GM12872 (cell line): ENCODE results near the gene REM2.

Experiments
- TF ChIP-seq, protein P1 (sequence below): IDR thresholded peaks from 3 replicates; pipeline ENCODE4 v1.5.1; 2011; ENCODE audit warnings: low read depth, mild to moderate bottlenecking, low read length, moderate library complexity; ENCODE audit not compliant: insufficient read depth

REM2 gene

DNA sequence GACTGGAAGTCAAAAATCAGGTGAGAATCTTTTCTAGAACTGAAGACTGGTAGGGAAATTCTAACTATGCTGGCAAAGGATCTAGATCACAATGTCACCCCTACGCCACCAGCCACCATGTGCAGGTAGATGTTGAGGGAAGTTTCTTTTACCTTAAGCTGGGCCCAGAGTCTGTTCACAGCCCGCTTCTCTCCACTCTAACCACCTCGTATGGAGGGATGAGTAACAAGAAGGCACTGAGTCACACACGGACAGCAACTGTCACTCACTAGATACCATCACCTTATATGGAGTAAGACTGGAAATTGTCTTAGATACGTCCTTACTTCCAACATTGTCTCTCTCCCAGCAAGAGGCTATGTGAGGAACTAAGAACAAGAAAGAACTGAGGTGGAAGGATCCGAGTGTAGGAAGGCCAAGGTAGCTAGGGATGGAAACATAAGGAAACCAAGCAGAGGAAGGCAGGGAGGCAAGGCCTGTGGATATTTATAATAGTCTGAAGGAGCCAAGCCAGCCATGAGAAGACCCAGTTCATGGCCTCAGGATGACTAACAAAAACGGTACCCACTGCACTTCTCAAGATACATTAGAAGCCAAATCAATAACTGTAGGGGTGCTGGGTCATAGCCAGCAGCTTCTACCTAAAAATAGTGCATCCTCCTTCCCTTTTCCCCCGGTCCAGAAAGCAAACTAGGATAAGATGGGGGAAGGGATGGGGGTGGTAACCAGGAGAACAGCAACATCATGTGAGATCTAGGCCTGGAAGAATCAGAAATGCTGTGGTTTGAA lies 15.5 kb downstream of the REM2 start:
- TF ChIP-seq, protein P1, sequence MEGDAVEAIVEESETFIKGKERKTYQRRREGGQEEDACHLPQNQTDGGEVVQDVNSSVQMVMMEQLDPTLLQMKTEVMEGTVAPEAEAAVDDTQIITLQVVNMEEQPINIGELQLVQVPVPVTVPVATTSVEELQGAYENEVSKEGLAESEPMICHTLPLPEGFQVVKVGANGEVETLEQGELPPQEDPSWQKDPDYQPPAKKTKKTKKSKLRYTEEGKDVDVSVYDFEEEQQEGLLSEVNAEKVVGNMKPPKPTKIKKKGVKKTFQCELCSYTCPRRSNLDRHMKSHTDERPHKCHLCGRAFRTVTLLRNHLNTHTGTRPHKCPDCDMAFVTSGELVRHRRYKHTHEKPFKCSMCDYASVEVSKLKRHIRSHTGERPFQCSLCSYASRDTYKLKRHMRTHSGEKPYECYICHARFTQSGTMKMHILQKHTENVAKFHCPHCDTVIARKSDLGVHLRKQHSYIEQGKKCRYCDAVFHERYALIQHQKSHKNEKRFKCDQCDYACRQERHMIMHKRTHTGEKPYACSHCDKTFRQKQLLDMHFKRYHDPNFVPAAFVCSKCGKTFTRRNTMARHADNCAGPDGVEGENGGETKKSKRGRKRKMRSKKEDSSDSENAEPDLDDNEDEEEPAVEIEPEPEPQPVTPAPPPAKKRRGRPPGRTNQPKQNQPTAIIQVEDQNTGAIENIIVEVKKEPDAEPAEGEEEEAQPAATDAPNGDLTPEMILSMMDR, result no peak

DNA sequence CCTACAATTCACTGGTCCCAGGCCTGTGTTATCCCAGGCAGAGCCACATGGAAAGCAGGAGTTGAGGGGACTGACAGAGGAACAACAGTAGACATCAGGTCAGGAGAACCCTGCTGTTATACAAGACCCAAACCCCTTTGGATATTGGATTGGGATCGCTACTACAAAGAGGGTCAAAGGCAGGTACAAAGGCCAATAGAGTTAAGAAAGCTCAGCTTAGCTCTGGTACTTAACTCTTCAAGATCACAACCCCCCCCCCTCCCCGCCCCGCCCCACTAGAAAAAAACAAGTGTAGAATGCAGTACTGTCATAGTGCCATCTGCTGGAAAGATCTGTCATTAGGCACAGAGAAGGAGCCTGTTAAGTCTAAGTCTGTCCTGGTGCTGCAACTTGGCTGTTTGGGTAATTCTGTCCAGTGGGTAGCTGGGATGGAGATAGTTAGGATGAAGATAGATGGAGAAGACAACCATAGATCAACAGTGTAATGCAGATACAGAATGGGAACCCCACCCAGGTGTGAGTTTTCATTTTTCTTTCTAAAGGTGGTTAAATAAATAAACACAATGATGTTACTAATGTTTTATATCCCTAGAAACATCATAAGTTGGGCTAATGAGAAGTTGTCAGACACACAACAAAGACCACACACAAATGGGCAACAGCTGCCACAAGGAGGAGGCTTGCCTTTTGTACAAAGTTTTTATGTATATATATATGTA lies 17.2 kb downstream of the REM2 start:
- TF ChIP-seq, protein P1, result peak; percentile 72

DNA sequence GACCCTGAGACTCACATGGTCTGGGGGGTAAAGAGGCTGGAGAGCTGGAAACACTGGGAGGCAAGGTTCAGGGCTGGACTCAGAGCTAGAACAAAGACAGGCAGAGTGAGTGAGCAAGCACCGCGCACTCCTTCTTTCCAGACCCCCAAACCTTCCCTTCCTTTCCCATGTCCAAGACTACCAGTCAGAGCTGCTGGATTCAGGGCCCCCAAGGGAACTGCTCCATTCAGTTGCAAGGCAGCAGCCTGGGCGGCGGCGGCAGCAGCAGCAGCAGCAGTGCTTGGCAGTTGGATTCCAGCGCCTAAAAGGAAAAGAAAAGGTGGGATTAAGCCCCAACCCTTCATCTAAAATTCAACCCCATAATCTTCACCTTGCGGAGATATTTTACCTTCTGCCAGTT lies 18.8 kb downstream of the REM2 start:
- TF ChIP-seq, protein P1, result no peak

DNA sequence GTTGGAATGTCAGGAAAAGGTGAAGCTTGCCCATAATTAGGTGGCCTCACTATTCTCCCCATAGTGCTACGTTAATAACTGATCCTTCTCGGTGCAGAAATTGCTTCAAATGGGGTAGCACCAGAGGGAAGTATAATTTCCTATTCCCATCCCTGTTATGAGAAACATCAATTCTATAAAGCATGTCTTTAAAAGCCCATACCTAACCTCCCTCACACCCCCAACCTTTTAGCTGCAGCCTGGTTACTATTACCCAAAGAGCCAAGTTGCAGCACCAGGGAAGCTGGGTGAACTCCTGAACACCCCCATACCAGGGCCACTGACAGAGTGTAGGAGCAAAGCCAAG lies 20.7 kb downstream of the REM2 start:
- TF ChIP-seq, protein P1, result no peak

DNA sequence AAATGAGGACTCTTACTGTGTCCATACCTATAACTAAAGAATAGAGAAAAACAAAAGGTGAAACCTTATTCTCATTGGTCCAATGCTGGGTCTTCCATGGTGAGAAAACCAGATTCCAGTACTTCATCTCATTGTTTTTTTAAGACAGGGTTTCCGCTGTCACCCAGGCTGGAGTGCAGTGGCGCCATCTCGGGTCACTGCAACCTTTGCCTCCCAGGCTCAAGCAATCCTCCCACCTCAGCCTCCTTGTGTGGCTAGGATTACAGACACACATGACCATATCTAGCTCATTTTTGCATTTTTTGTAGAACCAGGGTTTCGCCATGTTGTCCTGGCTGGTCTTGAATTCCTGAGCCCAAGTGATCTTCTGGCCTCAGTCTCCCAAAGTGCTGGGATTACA lies 22.6 kb downstream of the REM2 start:
- TF ChIP-seq, protein P1, result no peak

DNA sequence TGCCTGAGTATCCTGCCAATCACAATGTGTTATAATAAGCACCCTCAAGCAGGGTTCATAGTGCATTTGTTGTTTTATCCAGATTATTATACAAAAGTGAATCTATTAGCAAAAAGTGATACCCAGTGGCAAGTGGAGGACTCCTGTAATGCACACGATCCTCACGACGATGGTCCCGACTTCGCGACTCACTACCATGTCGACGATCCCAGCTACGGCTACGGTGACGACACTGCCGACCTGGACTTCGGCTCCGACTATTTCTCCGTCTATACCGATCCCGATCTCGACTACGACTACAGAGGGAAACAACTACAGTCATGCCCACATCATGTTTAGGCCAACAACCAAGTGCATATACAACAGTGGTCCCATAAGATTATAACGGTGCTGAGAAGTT lies 23.1 kb downstream of the REM2 start:
- TF ChIP-seq, protein P1, result no peak

DNA sequence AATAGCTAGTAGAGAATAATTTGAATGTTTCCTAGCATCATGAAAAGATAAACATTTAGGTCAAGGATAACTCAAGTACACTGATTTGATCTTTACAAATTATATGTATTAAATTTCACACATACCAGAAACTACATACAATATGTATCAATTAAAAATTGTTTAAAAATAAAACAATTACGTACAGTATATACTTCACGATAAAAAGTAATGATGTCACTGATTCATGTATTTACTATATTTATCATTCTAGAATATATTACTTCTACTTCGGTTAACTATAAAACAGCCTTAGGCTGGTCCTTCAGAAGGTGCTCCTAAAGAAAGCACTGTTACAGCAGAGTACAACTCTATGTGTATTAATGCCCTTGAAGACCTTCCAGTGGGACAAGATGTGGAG lies 24.4 kb downstream of the REM2 start:
- TF ChIP-seq, protein P1, result no peak
